Parathyroid adenoma (tissue), 2 donors: ENCODE results near the gene GSK3A.

ENCODE experiments used
- H2AFZ ChIP-seq: fragments of 300-600 bp; sonication (generic); one replicate; pipeline ENCODE4 v1.7.0; 2017; ENCODE audit warnings: antibody characterized with exemption, mild to moderate bottlenecking
- H3K27ac ChIP-seq: fragments of 300-600 bp; sonication (generic); one replicate; pipeline ENCODE4 v1.7.0; 2017
- H3K27me3 ChIP-seq: fragments of 300-600 bp; sonication (generic); one replicate; pipeline ENCODE4 v1.7.0; 2017; ENCODE audit warnings: low read length; ENCODE audit not compliant: control insufficient read depth, insufficient read depth
- H3K36me3 ChIP-seq: fragments of 300-600 bp; sonication (generic); one replicate; pipeline ENCODE4 v1.7.0; 2017; ENCODE audit warnings: low read length; ENCODE audit not compliant: control insufficient read depth, insufficient read depth
- H3K4me1 ChIP-seq: fragments of 300-600 bp; sonication (generic); one replicate; pipeline ENCODE4 v1.7.0; 2017; ENCODE audit warnings: control low read depth
- H3K4me2 ChIP-seq: fragments of 300-600 bp; sonication (generic); one replicate; pipeline ENCODE4 v1.7.0; 2017; ENCODE audit warnings: low read length
- H3K4me3 ChIP-seq: fragments of 300-600 bp; sonication (generic); one replicate; pipeline ENCODE4 v1.7.0; 2017; ENCODE audit warnings: low read depth, low read length
- H3K79me2 ChIP-seq: fragments of 300-600 bp; sonication (generic); one replicate; pipeline ENCODE4 v1.7.0; 2017; ENCODE audit warnings: control low read depth
- H3K9ac ChIP-seq: fragments of 300-600 bp; sonication (generic); one replicate; pipeline ENCODE4 v1.7.0; 2017; ENCODE audit warnings: mild to moderate bottlenecking
- H3K9me3 ChIP-seq: fragments of 300-600 bp; sonication (generic); one replicate; pipeline ENCODE4 v1.7.0; 2017; ENCODE audit warnings: low read length; ENCODE audit not compliant: control insufficient read depth
- CTCF ChIP-seq: fragments of 300-600 bp; sonication (generic); IDR thresholded peaks from one replicate; pipeline ENCODE4 v1.7.0; 2017; ENCODE audit warnings: antibody characterized with exemption, mild to moderate bottlenecking
- donor health status: primary hyperparathyroidism.

The GSK3A gene

GRCh38 chr19:42184401-42184861 lies 58.0 kb downstream of the GSK3A start:
- Histone ChIP-seq H3K27me3 (no peaks in the 10 kb centered on the region), H3K9ac (no peak overlapping the region), H3K9me3 (no peaks in the 10 kb centered on the region)

More at GRCh38 chr19:42184401-42184861, 58.0 kb downstream of the GSK3A start:
- Histone ChIP-seq H3K79me2 (no peaks in the 10 kb centered on the region), H2AFZ (no peak overlapping the region), H3K4me3 (no peak overlapping the region), H3K4me1 (no peaks in the 10 kb centered on the region), H3K27ac (no peak overlapping the region), H3K36me3 (no peaks in the 10 kb centered on the region), H3K4me2 (no peak overlapping the region)
- peak; percentile 91 for TF ChIP-seq CTCF
